Fibroblast of mammary gland (primary cell): ENCODE data around the gene BMAL1.

Source experiments
- DNase-seq: peaks from one replicate; pipeline ENCODE4 v3.0.0-alpha.2; 2010; ENCODE audit warnings: low read depth
- H3K4me3 ChIP-seq: 2 replicates; pipeline ENCODE4 v1.5.1; 2011; ENCODE audit warnings: low read depth, mild to moderate bottlenecking, low read length, moderate library complexity; ENCODE audit not compliant: control insufficient read depth
- TF ChIP-seq, protein P1 (sequence below): conservative IDR thresholded peaks from 2 replicates; pipeline ENCODE4 v1.5.1; 2011; ENCODE audit warnings: low read depth, low read length, inconsistent platforms; ENCODE audit not compliant: control insufficient read depth, insufficient read depth

The BMAL1 gene

DNA sequence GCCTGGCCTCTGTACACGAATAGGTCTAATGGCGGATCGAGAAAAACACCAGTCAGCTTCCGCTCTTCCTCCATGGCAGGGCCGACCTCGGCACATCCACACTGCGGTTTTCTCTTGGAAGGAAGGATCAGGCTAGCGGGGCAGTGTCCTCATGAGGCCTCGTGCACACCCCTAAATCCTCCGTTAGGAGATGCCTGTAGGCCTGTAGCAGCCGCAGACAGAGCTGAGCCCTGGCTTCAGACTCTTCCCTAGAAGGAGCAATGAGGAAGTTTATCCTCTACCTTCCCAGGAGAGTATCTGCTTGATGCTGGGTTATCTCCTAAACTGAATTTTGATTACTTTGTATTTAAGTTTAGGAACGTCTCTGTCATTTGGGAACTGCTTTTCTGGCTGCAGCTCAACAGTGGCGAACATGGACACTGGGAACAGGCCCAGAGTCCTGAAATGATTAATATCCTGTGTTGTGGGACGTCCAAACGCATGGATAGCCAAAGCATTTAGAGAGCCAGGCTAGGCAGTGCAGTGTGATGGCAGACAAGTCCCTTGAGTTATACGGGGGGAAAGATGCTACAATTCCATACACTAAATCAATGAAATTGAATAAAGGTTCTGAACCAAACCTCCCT is 16.5 kb upstream of the BMAL1 start:
- TF ChIP-seq, protein P1, sequence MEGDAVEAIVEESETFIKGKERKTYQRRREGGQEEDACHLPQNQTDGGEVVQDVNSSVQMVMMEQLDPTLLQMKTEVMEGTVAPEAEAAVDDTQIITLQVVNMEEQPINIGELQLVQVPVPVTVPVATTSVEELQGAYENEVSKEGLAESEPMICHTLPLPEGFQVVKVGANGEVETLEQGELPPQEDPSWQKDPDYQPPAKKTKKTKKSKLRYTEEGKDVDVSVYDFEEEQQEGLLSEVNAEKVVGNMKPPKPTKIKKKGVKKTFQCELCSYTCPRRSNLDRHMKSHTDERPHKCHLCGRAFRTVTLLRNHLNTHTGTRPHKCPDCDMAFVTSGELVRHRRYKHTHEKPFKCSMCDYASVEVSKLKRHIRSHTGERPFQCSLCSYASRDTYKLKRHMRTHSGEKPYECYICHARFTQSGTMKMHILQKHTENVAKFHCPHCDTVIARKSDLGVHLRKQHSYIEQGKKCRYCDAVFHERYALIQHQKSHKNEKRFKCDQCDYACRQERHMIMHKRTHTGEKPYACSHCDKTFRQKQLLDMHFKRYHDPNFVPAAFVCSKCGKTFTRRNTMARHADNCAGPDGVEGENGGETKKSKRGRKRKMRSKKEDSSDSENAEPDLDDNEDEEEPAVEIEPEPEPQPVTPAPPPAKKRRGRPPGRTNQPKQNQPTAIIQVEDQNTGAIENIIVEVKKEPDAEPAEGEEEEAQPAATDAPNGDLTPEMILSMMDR, result no peak
- DNase-seq, result peak; percentile 66
- no peak overlapping the region for H3K4me3 ChIP-seq

DNA sequence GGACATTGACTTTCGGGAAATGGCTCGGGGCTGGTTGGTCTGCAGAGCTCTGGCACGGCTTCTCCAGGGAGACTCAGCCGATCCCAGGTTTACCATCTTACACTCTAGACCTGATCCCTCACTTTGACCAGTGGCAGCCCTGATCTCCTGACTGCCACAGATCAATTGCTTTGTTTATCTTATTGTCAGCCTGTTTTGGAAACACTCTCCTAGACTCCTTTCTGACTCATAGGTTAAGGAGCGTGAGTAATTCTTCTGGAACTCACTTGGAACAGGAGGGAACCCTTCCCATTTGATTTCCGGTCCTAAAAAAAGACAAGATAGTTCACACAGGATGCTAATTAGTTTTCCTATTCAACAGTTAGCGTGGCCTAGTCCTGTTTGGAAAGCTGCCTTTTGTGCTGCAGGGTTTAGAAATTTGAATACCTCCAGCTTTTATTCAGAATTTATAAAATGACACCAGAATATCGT is 16.0 kb upstream of the BMAL1 start:
- TF ChIP-seq, protein P1, result no peak
- no peak overlapping the region for H3K4me3 ChIP-seq
- peak; percentile 93 for DNase-seq

DNA sequence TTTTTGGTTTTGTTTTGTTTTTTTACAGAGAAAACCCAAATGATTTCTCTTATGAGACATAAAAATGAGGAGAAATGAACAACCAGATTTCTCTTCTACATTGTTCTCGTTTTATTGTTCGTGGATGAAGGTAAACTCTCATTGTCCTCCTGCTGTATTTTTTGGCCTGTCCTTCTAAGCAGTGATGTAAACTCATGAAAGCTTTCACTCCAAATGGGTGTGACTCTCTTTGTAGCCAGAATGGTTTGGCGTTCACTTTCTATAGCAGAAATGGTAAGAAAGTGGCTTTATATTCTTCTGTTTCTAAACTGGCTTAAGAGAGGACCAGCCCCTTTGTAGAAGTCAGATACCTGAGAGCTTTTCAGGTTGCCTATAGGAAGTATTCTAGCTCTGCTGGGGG is 15.5 kb upstream of the BMAL1 start:
- TF ChIP-seq, protein P1, result no peak
- DNase-seq, result peak; percentile 30
- H3K4me3 ChIP-seq, result no peak overlapping the region

DNA sequence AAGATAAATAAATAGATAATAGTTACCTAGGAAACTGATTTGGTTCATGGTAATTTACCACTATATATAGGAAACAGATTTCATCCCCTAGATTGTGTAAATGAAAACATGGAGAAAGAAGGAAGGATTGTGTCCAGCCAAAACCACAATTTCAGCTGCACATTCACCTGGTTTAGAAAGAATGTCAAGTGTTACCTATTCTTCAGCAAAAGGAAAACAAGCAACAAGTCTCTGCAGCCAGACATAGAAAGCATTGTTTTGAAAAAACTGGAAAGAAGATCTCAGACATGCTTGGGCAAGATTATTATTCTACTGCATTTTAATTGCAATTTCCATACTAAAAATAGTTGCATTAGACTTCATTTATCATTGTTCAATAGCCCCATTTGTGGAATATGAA is 8.8 kb upstream of the BMAL1 start:
- no peak overlapping the region for H3K4me3 ChIP-seq
- TF ChIP-seq, protein P1, result no peak
- DNase-seq, result no peak

DNA sequence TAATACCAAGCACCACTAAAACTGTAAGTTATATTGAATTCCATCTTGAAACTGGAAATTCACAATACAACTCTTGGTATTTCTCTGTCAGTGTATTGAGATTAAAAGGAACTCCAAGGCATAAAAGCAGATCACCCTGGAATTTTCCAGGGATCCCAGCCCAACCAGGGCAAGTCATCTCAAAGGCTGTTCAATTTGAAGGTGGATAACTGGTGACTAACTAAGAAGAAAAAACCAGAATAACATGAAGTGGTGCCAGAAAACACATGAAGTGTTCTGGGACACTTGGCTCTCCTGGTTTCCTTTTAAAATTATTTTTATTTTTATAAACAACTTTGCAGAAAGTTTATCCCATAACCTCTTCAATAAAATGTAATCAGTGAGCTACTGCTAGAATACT is 7.8 kb upstream of the BMAL1 start:
- TF ChIP-seq, protein P1, result no peak
- H3K4me3 ChIP-seq, result no peak overlapping the region
- peak; percentile 74 for DNase-seq

DNA sequence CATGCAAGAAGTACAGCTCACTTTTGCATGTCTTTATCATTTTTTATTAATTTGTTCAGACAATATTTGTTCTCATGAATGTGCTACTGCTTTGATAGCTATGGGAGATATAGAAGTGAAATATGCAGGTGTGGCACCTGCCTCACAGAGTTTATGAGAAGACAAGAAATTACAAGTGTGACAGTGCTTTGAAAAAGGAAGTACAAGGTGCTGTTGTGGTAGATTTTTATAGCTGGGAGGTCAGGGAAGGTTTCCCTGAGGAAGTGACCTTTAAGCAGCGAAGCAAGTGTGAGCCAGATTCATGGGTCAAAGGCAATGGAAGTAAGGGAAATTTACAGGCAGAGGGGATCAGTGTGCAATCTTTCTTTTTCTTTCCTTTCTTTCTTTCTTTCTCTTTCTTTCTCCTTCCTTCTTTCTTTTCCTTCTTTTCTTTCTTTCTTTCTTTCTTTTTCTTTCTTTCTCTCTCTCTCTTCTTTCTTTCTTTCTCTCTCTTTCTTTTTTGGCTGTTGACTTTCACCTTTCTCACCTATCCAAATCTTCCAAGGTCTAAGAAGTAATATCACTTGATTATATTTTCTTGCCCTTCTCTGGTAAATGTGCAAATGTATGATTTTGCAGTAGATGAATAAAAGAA is 6.4 kb upstream of the BMAL1 start:
- H3K4me3 ChIP-seq, result no peak overlapping the region
- no peak for DNase-seq
- TF ChIP-seq, protein P1, result no peak
